HG03095 (cell line): ENCODE results near the gene GRHL1.
"Not testable (repeated sequence)": the region's sequence is repeated elsewhere in the genome, so short reads cannot be mapped to it uniquely, and the experiment has no call there.

ENCODE experiments used
- ATAC-seq: cut with Tn5 transposase; IDR thresholded peaks from one replicate; pipeline ENCODE4 v1.9.1; 2021; ENCODE audit warnings: moderate library complexity; ENCODE audit not compliant: unreplicated experiment

GRHL1 gene

DNA sequence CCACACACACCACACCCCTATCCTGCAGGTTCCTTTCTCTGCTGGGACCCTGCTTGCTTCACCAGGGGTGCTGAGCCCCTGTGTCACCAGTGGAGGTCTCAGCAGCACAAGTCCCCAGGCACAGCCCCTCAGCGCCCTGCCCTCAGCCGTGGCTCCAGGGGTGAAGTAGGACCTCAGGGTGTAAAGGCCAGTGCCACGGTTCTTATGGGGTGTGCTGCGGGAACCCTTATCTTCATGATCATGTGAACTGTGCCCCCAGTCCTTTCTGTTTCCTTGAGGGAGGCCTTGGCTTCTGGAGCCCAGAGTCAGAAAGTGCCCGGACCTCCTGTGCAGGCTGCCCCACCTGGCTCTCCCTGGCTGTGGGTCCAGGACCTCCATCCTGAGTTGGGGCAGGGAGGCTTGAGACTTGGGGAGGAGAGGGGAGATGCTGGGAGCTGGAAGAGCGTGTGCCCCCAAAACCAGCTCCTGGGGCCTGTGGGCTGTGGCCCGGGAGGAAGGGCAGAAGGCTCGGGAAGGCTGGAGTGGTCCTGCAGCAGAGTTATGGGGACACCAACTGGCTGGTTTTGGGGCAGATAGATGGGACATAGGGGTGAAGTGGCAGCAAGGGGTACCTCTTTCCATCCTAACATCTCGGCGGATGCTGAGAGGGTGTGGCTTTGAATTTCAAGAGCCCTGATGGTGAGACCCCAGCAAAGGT lies 71.6 kb downstream of the GRHL1 start:
- ATAC-seq = no peak

GRCh38 chr2:10026940-10027569 lies 75.6 kb downstream of the GRHL1 start:
- no peak for ATAC-seq

DNA sequence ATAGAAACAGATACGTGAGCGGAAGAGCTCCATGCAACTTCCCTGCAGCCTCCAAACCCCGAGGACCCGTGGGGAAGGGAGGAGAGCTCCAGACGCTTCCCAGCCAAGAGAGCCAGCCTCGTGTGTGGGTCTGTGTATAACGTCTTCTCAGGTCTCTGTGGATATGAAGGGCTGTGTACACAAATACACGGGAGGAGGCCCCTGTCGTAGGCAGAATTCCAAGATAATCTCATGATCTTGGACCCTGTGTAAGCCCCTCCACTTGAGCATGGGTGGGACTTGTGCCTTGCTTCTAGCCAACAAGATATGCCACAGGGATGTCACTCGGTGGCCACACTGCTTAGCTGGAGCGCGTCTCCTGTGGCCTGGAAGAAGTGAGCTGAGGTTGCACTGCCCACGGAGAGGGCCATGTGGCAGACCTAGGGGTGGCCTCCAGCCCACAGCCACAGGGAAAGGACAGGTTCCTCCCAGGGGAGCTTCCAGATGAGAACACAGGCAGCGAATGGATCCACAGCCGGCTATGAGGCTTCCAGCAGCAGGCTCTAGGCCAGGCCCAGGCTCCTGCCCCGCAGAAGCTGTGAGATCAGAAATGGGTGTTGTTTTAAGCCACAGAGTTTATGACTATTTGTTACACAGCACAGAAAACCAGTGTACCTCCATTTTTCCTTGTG lies 76.3 kb downstream of the GRHL1 start:
- ATAC-seq = no peak

- ATAC-seq = no peak
Measured at GRCh38 chr2:10028407-10028987, 77.0 kb downstream of the GRHL1 start.

DNA sequence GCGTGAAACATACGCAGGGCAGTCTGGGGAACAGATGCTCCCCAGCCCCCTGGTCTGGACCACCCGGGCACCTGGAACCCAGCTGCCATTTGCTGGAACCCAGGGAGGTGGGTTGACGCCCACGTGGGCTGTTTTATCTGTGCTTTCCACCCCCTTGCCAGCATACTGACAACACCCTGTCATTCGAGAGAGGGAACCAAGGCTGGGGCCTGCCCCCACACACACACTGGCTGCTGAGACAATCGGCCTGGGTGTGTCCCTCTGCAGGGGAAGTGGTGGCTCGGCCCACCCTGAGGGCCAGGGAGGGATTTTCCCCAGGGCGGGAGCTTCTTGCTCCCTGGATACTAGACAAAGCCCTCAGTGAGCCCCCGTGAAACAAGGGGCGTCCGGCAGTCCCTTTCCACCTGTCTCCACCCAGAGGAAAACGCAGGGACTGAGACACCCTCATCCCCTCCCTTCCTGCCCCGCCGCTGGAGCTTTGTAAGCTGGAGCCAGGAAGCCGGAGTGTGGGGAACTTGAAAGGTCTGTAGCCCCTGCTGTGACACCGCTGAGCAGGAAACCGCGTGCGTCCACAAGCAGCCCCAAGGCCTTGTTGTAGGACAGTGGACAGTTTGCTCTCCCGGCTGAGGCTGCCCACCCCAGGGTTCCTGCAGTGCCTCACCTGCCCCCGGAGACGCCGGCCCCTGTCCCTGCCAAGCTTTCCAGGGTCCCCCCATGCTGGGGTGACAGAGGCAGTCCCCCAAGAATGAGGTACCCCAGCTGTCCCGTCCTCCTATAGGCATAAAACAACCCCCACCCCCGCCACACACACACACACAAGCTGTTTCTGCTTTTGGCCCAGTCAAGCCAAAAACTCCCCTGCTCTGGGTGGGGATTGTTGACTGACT lies 77.7 kb downstream of the GRHL1 start:
- ATAC-seq = peak; percentile 66

DNA sequence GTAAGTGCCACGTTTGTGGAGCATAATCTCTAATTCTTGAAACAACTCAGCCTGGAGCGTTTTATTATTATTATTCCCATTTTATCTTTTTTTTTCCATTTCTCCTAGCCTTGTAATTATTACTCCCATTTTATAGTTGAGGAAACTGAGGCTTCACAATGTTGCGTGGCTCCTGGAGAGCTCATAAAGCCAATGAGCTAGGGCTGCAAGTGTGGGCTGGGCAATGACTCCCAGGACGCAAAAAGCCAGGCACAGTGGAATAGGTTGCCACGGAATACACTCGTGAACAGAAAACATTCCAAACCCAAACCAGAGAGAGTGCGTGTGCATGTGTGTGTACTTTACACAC lies 78.4 kb downstream of the GRHL1 start:
- ATAC-seq = no peak

DNA sequence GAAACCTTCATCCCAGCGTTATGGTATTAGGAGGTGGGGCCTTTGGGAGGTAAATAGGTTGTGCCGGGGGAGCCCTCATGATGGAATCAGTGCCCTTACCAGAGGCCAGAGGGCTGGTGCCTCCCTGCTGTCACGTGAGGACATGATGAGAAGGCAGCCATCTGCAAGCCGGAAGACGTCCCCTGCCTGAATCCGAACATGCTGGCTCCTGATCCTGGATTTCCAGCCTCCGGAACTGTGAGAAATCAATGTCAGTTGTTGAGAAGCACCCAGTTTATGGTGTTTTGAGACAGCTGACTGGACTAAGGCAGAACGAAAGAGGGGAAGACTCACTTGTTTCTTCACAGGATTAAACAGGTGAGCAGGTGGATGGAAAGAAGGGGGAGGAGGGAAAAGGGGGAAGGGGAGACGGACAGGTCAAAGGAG lies 78.8 kb downstream of the GRHL1 start:
- no peak for ATAC-seq

GRCh38 chr2:10030798-10031197 lies 79.3 kb downstream of the GRHL1 start:
- not testable (repeated sequence) for ATAC-seq

DNA sequence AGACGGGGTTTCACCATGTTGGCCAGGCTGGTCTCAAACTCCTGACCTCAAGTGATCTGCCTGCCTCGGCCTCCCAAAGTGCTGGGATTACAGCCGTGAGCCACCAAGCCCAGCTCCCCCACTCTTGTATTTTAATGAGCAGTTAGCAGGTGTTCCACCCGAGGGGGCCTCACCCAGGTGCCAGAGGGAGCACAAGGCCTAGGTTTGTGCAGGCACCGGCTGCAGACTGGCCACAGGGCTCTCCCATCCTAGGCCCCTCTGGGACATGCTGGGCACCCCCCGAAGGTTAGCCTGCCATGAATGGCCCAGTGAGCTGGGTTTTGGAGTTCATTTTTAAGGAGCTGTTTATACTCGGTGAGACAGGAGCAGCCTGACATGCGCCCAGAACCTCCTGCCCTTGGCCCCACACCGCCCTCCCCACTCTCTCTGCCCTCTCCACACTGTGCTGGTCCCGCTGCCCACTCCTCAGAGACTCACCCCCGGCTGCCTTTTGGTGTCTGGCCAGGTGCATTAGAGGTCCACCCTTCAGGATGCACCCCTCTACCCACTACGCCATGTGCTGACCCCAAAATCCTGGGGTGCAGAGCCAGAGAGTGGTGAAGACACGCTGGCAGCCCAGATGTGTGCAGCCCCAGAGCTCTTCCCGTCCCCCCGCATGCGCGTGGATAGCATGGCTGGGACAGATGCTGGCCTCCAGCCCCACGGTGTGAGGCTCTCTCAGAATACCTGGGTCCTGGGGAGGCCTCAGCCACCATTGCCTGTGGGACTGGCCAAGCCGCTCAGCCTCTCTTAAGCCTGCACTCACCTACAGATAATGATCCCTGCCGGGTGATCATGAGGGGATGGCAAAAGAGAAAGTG lies 80.6 kb downstream of the GRHL1 start:
- no peak for ATAC-seq

- ATAC-seq = no peak
Measured at GRCh38 chr2:10032746-10033105, 81.2 kb downstream of the GRHL1 start.

DNA sequence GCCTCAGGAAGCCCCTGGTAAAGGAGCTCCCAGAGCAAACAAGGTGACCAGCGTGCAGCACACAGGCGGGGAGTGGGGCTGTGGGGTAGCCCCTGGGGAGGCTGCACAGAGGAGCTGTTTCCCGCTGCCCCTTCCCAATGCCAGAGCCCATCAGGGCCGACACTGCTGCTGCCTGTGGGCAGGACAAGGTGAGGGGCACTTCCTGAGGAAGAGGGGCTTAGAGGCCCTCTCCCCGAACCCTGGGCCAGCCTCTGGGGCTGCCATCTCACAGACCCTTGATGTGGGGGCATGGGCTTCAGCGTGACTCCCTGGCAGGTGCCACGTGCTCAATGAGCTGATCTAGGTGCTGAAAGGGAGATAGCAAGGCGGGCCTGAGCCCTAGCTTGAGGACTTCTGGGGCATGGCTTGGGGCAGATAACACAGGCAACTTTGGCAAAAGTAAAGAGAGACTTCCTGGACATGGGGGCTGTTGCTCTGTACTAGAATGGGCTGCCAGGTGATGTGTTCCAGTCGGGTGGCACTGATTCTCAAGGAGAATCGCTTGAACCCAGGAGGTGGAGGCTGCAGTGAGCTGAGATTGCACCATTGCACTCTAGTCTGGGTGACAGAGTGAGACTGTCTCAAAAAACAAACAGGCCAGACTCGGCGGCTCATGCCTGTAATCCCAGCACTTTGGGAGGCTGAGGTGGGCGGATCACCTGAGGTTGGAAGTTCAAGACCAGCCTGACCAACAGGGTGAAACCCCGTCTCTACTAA lies 81.9 kb downstream of the GRHL1 start:
- ATAC-seq = no peak

DNA sequence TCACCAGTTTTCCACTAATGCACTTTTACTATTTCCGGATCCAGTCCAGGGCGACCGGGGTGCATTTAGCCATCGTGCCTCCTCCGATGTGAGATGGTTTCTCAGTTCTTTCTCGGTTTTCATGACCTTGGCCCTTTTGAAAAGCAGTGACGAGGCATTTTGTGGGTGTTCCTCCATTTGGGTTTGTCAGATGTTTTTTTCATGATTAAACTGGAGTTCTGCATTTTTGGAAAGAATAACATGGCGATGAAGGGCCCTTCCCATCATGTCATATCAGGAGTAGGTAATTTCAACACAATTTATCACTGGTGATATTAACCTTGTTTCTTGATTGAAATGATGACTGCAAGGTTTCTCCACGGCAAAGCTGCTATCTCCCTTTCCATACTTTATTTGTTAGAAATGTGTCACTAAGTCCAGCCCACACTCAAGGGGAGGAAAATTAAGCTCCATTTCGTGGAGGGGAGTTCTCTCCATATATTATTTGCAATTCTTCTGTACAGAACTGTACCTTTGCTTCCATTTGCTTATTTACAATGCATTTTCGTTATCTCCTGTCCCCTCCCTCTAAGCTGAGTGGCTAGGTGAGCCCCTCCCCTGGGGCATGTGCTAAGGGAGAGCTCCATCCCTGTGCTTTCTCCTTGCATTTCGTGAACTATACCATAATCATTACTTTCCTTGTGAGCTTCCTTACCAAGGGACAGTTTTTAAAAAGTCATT lies 83.0 kb downstream of the GRHL1 start:
- no peak for ATAC-seq

DNA sequence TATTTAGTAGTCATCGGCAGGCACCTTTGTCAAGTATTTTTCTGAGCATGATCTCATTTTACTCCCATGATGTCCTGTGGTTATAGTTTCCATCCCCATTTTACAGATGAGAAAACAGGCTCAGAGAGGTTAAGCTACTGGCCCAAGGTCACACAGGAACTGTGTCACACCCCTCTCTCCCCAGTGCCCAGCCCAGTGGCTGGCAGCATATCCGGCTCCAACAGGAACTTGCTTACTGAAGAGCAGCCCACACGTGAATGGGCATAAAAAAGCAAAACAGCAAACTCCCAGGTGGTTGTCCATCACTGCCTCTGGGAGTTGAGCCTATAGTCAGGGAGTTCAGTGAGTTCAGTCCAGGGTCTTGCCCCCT lies 83.5 kb downstream of the GRHL1 start:
- no peak for ATAC-seq

- no peak for ATAC-seq
Measured at GRCh38 chr2:10035633-10036032, 84.1 kb downstream of the GRHL1 start.

- no peak for ATAC-seq
Measured at GRCh38 chr2:10036095-10036884, 84.8 kb downstream of the GRHL1 start.

DNA sequence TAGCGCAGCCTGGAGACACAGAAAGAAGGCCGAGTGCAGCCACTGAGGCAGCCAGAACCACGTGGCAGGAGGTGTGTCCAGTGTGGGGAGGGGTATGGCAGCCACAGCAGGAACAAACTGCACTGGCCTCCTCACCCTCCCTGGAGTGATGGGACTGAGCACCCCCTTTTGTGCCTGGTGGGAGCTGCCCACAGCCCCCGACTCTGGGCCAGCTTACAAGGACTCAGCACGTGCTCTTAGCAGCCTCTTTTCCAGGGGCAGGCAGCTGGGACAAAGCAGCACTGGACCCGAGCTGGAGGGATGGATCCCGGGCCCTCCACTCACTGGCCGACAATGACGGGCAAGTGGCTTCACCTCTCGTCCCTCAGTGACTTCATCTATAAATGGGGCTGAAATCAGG lies 86.6 kb downstream of the GRHL1 start:
- no peak for ATAC-seq

- ATAC-seq = no peak
Measured at GRCh38 chr2:10038716-10039115, 87.2 kb downstream of the GRHL1 start.
